CD4-positive, alpha-beta T cell treated with Interleukin-4 for 4 hours (primary cell): ENCODE measurements around the gene GPC5.
"Not testable (repeated sequence)": the region's sequence is repeated elsewhere in the genome, so short reads cannot be mapped to it uniquely, and the experiment has no call there.

ENCODE experiments used
- DNase-seq: peaks from one replicate; pipeline ENCODE4 v3.0.0-alpha.2; 2020

The GPC5 gene

DNA sequence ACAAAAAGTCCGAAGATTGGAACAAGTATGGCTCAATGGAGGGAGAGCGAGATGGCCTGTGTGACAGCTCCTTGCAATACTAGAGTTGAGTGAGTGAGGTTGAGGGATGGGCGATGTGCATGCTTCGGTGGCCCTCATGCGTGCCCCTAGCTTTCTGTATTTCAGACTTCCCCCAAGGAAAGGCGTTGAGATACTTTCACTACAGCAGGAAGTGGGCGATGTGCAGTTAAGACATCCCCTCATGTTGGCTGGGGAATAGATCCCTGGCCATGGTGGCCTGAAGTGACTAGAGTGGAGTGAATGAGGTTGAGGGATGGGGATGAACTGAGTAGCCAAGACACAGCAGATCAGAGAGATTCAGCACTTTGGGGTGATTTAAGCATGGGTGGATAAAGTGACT lies 1194.3 kb downstream of the GPC5 start:
- DNase-seq = no peak

DNA sequence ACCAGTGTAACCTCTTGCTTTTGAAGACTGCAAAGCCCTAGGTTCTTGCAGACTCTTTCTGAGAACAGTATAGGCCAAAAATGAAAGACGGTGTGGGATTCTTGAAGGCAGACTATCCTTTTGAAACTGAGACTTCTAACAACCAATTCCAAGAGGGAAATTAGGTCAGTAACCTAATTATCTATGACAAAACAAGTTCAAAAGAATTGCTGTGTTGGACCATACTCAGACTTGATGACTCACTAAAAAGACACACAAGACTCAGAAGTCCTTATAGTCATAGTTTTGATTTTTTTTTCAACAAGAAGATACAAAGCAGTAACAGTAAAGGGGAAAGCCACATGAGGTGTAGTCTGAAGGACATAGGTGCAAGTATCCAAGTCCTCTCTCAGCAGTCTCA lies 1204.1 kb downstream of the GPC5 start:
- no peak for DNase-seq

DNA sequence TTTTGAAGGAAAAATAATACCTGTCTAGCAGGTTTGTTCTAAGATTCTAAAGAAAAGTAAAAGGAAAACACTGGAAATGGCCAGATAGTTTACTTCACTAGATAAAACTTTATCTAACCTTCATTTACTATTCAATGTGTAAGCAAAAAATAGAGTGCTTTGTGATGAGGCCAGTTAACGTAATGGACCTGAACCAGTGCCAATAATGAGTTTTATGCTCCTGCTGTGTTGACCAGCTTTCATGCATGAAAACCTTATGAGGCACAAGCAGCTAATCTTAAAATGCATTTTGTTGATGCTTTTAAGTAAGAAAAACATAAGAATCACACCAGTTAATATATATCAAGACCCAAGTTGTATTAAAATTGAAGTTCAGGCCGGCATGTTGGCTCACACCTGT lies 1211.0 kb downstream of the GPC5 start:
- no peak for DNase-seq

DNA sequence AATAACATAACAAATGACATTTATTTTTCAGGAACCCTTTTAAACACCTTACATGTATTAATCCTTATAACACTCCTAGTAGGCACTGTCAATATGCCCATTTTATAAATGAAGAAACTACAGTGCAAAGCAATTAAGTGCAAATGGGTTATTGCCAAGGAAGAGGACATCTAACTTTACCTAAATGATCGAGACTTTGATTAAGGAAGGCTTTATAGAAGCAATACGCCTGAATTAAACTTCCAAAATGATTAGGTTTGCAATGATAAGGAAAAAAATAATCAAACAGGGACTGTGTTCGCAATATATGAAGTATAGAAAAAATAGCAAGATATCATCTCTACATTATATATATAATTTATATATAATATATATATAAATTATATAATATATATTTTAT lies 1214.5 kb downstream of the GPC5 start:
- no peak for DNase-seq

DNA sequence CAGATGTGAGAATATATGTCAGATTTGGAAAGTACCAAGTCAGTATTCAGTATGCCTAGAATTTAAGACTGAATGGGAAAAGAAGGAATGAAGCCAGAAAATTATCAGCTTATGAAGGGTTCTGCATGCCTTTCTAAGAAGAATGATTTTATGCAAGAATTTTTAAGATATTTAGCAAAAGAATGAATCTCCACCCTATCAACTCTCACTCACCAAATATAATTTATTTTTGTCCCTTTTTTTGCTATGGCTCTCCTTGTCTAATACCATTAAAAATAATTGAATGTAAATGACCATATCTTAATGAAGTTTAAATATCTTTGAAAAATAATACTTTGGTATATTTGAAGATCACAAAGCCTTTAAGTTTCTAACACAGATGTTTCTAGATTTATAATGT lies 1215.5 kb downstream of the GPC5 start:
- DNase-seq = no peak

DNA sequence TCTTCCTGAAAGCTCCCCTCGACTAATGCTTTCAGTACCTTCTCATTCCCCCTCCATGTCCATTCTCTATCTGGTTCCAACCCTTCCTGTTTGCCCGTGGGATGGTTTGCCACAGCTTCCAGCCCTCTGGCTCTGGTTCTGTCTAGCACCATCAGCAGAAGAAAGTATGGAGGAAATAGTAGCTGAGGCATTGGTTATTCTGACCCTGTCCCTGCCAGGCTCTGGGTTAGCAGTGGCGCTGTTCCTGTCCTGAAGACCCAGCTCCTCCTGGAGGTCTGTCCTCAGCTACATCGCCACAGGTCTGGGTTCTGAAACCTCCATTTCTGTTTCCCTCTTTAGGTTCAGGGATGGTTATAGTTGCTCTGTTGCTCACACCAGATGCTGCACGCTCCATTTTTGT lies 1223.6 kb downstream of the GPC5 start:
- DNase-seq = no peak

DNA sequence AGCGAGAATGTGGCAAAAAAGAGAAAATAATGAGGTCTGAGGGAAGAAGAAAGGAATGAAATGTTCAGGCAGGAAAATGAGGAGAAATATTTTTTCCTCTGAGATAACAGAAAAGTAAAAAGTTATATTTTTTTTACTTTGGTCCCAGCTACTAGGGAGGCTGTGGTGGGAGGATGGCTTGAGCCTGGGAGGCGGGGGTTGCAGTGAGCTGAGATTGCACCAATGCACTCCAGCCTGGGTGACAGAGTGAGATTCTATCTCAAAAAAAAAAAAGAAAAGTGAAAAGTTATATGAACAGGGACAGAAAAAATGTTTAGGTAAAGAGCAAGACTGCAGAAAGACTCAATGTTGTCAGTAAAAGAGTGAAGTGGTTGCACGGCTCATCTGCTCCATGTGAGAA lies 1224.5 kb downstream of the GPC5 start:
- DNase-seq = no peak

DNA sequence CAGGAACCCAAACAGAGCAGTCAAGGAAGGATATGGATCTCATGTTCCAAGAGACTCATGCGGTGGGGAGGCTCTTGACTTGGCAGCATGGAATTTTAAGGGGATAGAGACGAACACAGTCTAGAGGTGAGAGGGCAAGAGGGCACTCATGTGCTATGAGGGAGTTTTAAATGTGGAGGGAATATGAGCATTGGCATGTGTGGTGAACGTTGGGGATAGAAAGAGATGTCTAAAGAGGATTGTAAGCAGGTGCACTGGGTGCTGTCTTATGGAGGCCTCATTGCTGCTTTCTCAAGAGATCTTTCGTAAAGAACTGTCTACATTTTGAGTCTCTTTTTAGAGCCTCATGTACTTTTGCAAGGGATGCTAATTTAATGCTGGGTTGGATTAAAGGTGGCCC lies 1227.9 kb downstream of the GPC5 start:
- DNase-seq = no peak

DNA sequence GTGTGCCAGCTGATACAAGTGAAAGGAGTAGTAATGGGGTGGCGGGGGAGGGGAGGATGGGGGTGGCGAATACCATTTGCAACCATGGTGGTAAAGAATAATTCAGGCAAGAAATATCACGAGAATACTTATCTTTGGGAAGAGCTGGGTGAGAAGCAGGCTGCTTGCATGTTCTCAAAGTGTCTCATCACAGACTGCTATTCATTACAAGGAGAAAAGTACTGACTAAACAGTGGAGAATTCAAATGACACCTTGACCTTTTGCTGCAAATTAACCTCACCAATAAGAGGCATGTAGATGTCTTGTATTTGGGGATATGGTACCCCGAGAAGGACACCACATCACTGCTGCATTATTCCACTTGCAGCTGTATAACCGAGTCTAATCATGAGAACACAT lies 1242.5 kb downstream of the GPC5 start:
- DNase-seq = no peak

DNA sequence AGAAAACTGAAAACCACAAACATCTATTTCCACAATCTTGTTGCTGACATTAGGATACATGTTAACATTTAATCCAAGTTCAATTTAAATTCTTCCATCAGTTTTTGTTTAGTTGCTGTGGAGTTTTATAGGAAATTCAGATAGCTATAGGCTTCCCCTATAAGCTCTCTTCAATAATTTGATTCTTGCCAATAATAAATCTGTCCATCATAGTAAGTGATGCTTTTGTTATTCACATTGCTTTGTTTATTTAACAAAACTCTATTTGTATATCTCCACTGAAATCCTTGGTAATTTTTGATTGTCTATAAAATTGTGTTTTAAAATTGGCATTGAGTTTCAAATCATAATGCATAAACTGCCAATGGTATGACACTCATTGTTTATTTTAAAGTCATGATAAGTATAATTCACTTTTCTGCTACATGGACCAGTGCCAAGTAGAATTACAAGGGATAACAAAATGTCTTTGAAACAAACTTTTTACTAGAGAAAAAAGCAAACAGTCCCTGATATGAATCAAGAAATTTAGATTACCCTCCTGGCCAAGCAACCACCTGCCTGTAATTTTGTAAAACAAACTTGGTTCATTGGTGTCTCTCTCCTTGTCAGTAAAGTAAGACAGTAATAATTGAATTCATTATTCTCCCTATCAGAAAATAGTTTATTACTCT lies 1250.9 kb downstream of the GPC5 start:
- no peak for DNase-seq

DNA sequence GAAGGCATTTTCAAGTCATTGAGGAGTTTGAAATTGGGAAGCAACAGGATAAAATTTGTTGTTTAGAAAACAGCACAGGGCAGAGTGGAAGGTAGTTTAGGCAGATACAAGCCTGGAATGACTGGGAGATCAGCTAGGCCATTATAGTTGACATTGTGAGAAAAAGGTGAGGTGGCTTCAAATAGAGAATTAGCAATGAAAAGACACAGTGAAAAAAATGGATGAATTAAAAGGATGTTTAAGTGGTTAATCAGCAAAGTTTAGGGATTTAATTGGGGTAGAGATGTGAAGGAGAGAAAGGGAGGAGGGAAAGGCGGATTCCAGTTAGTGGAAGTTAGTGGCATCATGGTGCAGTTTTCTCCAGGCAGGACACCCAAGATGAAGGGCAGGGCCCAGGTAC lies 1257.7 kb downstream of the GPC5 start:
- DNase-seq = no peak

DNA sequence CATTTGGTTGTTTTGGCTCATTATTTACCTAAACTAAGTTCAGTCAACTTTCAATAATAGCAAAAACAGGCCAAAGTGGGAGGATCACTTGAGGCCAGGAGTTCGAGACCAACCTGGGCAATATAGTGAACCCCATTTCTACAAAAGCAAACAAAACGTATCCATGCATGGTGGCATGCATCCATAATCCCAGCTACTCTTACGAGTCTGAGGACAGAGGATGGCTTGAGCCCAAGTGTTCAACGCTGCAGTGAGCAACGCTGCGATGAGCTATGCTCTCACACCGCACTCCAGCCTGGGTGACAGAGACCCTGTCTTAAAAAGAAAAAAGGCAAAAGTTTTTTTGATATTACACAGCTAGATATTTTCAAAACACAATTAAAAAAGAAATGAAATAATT lies 1258.2 kb downstream of the GPC5 start:
- no peak for DNase-seq

DNA sequence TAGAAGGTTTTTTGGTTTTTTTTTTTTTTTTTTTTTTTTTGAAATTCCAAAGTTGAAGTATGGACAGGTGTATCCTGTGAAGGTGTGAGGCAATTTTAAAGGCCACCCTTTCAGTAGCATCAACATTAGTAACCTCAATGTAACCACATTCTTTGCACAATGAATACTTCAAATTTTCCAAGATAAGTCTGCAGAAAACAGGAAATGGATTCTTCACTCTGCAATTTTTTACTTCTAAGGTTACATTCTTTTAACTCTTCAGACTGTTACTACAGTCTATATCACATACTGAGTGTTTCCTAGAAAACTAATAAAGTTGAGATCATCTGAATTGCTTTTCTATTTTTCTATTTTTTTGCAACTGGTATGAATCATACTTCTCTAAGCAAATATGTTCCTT lies 1259.1 kb downstream of the GPC5 start:
- DNase-seq = no peak

DNA sequence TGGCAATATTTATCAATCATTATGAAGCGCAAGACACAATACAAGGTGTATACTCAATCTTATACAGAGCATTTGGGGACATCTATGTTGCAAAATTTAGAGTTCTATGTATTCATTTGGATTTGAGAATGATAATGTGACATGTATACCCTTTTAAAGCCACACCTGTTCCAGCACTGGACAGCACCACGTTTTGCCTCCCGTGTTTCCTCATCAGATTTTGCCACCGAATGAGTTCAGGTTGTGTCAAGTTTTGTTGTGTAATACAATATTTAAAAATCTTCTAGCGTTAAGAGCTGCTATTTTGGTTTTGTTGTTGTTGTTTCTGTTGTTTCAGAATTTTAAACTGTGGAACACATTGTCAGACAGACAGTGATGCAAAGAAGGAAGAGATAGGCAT lies 1259.9 kb downstream of the GPC5 start:
- no peak for DNase-seq

DNA sequence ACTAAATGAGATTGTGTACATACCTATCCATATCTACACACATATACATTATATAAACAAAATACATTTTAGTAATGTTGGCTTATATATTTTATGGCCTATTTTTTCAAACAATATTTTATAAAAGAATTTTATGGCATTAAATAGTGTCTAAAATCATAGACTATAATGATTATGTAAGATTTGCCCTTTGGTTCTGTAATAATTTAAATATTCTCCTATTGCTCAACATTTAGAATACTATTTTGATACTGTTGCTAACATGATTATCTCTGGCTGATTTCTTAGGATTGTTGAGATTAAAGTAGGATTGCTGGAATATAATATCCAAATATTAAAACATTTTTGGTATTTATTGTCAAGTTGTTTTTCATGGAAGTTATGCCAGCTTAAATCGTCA lies 1263.0 kb downstream of the GPC5 start:
- no peak for DNase-seq

DNA sequence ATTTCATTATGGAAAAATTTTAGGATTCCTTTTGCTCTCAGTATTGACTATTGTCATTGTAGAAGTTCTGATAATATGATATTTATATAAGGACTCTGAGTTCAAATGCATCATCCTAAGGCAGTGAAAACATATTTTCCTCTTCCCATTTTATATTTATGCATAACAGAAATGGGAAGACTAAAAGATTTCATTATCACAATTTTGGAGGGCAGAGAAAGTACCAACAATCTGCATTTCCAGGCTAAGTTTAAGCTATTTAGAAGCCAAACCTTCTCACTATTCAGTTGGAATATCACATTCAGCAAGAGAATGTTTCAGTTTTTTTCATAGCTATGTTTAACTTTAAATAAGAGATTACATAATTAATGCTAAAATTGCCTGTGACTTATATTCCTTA lies 1269.7 kb downstream of the GPC5 start:
- no peak for DNase-seq

DNA sequence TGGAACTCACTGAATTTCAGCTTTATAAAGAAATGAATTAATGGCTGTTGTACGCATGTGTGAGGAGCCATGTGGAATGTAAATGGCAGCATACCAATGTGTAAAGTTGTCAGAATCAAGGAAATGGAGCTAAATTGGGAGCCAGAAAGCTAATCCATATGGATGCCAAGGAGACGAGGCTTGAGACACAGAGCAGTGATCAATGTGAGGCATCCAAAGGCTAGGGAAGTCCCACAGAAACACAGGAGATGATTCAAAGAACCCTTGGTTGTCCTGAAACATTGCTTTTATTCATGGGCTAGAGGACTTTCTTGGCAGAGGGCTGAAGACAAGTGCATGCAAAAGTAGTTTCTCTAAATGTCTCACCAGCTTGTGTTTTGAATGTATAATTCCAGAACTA lies 1271.7 kb downstream of the GPC5 start:
- no peak for DNase-seq

DNA sequence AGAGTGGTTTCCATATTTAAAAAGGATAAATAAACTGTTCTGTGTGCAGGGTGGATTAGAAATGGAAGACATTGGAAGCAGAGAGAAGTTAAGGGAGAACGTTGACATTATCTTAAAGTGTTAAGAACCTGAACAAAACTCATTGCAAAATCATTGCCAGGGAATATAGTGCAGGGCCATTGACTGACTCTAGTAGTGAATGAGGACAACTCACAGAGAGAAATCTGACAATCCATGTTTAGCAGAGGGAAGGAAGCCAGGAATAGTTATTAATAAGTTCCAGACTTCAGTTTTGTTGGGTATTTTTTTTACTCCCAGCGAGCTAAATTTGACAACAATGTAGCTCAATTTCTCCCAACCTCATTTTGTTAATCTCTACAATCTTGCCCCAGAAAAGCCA lies 1273.4 kb downstream of the GPC5 start:
- DNase-seq = no peak

DNA sequence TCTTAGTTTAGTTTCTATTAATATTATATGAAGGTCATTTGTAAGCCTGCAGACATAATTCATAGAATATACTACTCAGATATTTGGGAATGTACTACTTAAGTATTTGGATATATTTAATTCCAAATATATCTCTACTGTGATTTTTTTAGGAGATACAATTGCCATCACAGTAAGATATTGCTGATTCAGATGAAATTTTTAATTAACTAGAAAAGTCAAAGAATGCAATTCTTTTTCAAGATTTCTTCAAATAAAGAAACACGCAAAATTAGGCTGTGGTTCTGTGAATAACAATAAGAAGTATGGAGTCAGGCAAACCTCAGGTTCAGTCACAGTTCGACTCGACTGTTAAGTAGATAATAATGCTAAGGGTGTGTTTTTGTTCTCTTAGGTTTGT lies 1277.8 kb downstream of the GPC5 start:
- DNase-seq = no peak

DNA sequence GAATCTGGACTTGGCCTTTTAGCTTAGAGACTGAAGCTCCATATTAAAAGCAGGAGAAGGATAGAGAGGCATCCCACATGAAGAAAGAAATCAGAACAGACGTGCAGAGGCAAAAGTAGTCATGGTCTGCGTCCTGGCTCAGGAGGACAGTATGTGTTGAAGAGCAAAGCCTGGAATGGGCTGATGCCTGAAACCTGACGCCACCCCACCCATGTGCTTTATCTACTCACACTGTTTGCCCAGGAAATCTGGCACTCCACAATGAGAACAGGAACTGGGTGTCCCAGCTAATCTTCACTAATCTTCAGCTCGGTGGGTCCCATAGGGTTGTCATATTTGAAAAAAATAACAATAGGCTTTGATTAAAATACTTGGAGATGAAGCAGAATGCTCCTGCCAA lies 1279.2 kb downstream of the GPC5 start:
- no peak for DNase-seq

DNA sequence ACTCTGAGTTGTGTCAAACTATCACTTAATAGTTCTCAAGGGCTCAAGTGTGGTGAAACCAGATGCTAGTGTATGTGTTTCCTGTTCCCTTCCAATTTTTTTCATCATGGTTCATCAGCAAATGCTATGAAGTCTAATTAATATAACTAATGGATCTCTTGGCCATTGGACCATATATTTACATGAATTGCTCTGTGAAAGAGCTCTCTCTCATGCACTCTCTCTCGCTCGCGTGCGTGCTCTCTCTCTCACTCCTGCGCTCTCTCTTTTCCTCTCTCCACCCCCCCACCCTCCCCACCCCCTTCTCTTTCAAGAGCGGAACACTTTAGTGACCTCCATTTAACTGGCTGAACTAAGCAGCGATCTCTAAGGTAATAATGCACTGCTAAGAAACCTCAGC lies 1281.2 kb downstream of the GPC5 start:
- no peak for DNase-seq

DNA sequence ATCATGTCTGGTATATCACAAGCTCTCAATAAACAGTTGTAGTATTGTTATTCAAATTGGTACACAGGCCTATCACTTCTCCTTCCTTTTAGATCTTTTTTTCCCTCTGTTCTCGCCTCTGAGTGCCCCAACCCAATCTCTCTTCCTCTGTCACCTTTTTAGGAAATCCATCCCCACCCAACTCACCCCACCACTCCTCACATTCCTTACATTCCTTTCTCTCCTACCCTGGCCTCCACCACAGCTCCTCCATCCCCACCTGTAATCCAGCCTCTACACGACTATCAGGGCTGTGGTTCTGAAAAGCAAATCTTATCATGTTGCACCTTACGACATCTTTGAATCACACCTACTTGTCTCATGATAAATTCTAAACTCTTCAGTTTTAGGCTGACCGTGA lies 1282.8 kb downstream of the GPC5 start:
- no peak for DNase-seq

DNA sequence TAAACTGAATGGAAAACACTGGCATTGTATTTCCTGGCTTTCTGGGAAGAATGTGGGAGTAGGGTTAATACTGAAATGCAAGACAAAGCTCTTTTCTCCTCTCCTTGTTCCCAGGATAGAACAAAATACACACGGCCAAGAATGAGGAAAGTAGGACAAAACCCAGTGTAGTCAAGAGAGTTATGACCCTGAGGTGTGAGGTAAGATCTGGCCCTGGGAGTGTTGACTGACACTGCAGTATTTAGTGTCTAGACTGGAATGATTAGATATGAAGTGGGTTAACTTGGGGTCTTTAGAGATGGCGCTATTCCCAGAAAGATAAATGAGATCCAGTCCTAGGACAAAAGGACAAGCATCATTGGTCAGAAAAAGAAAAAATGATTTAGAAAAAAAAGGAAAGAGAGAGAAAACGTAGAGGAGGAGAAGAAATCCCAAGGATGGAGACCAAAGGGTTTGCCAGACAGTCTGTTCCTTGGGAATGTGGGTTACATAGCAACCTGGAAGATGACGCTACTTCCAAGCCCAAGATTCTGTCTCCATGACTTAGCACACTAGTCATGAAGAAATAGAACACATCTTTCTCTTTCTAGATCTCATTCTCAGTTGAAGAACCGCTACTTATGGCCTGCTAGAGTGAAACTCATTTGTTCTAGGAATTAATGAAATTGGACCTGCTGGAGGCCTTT lies 1284.6 kb downstream of the GPC5 start:
- no peak for DNase-seq

DNA sequence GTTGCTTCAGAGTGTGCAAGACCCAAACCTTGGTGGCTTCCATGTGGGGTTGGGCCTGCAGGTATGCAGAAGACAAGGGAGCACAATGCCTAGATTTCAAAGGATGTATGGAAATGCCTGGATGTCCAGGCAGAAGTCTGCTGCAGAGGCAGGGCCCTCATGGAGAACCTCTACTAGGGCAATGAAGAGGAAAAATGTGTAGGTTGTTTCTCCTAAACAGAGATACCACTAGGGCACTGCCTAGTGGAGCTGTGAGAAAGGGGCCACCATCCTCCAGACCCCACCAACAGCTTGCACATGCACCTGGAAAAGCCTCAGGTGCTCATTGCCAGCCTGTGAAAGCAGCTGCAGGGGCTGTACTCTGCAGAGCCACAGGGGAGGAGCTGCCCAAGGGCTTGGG lies 1295.6 kb downstream of the GPC5 start:
- no peak for DNase-seq

DNA sequence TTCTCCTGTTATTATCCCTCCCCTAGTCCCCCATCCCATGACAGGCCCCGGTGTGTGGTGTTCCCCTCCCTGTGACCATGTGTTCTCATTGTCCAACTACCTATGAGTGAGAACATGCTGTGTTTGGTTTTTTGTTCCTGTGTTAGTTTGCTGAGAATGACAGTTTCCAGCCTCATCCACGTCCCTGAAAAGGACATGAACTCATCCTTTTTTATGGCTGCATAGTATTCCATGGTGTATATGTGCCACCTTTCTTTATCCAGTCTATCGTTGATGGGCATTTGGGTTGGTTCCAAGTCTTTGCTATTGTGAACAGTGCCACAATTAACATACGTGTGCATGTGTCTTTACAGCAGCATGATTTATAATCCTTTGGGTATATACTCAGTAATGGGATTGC lies 1297.4 kb downstream of the GPC5 start:
- not testable (repeated sequence) for DNase-seq
